Muscle of leg (tissue), 11 donors: ENCODE data around the gene ADGRG6. TPM values are rescaled to one million over a fixed set of nuclear protein-coding genes. Genes with fewer than 3 reads are reported as not detected.
"Not testable (repeated sequence)": the region's sequence is repeated elsewhere in the genome, so short reads cannot be mapped to it uniquely, and the experiment has no call there.

Experiments
- DNase-seq: peaks from one replicate; pipeline ENCODE4 v3.0.0; 2013
- H3K27ac ChIP-seq: one replicate; pipeline ENCODE4 v1.5.1; 2013; ENCODE audit warnings: mild to moderate bottlenecking, low read length, control low read depth
- H3K27me3 ChIP-seq: one replicate; pipeline ENCODE4 v1.6.1; 2013; ENCODE audit warnings: low read length; ENCODE audit not compliant: control insufficient read depth, insufficient read depth
- H3K36me3 ChIP-seq: one replicate; pipeline ENCODE4 v1.6.1; 2013; ENCODE audit warnings: low read length; ENCODE audit not compliant: control insufficient read depth, insufficient read depth
- H3K4me1 ChIP-seq: one replicate; pipeline ENCODE4 v1.6.1; 2013; ENCODE audit warnings: low read length; ENCODE audit not compliant: control insufficient read depth, insufficient read depth
- H3K4me3 ChIP-seq: one replicate; pipeline ENCODE4 v1.5.1; 2013; ENCODE audit warnings: low read length, control low read depth
- H3K9me3 ChIP-seq: replicated peaks from 2 replicates; pipeline ENCODE4 v1.6.1; 2013; ENCODE audit warnings: low read depth, low read length; ENCODE audit not compliant: control insufficient read depth
- WGBS: methylation state at CpG from one replicate; pipeline ENCODE4 v1.1.5; 2013; ENCODE audit warnings: missing lambda C conversion rate; ENCODE audit not compliant: insufficient coverage; 5-methylcytosine and 5-hydroxymethylcytosine counted together
- polyA plus RNA-seq, 8 donors: library from polyadenylated mRNA; unstranded; fragments of 120-200 nt; gene quantifications; one replicate each; pipeline versions ENCODE4 v1.2.1 to v1.2.3, GENCODE V29; 2013; ENCODE audit warnings: inconsistent platforms in 1 of 8, low replicate concordance in 1 of 8; ENCODE audit not compliant: insufficient read length in 8 of 8, insufficient read depth in 1 of 8
- total RNA-seq: library from RNA; stranded (reverse); fragments of 120-200 nt; gene quantifications from one replicate; pipeline ENCODE4 v1.2.4, GENCODE V29; 2013

ADGRG6 gene
- total and polyA plus RNA-seq, 9 donors, result 6.2 to 13.9 (median 10.1) TPM

DNA sequence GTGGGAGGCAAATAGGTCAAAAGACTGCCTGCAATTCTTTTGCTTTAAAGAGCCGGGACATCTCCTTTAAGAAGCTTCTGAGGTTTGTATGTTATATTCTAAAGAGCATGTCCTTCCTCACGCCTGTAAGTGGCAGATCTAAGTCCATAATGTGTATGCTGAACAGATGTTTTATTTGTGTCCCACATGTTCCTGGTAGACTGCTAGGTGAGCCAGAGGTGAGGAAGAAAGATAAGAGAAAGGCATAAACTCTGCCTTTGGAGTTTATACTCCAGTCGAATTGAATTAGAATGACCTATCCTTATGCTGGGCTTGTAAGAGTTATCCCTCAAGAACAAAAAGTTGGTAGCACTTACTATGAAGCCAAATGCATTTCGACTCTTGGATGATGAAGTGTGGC is 27.2 kb upstream of the ADGRG6 start:
- H3K27me3 ChIP-seq, result no peaks in the 10 kb centered on the region
- WGBS, result 75% methylated on average over 1 of the region's 4 CpGs
- no peak for DNase-seq
- H3K9me3 ChIP-seq, result no peaks in the 10 kb centered on the region
- H3K27ac ChIP-seq, result no peak overlapping the region
- no peaks in the 10 kb centered on the region for H3K36me3 ChIP-seq
- H3K4me1 ChIP-seq, result no peaks in the 10 kb centered on the region
- no peak overlapping the region for H3K4me3 ChIP-seq

- DNase-seq, result no peak
- Histone ChIP-seq H3K4me1 (no peaks in the 10 kb centered on the region), H3K4me3 (no peak overlapping the region), H3K9me3 (no peaks in the 10 kb centered on the region), H3K27me3 (no peaks in the 10 kb centered on the region), H3K27ac (no peak overlapping the region), H3K36me3 (no peaks in the 10 kb centered on the region)
- WGBS, result 10% methylated on average over 2 of the region's 5 CpGs
Measured at GRCh38 chr6:142275236-142276006, 26.4 kb upstream of the ADGRG6 start.

DNA sequence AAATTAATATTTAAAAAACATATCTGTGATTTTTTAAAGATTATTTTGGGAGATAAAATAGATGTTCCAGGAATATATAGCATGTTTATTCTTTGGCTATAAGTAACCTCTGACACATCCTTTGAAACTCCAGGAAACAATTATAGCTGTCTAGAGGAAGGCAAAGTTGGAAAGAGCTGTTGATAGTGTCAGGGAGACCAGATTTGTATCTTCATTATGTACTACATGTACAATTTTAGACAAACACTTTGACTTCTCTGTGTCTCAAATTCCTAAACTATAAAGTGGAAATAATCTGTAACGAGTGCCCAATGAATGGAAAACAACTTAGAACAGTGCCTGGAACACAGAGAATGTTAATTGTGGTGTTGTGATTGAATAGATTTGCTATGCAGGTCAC is 25.6 kb upstream of the ADGRG6 start:
- no peak overlapping the region for H3K4me3 ChIP-seq
- H3K36me3 ChIP-seq, result no peaks in the 10 kb centered on the region
- H3K27me3 ChIP-seq, result no peaks in the 10 kb centered on the region
- WGBS, result no CpG with 5 or more reads among the region's 1 CpG
- DNase-seq, result no peak
- no peaks in the 10 kb centered on the region for H3K9me3 ChIP-seq
- no peaks in the 10 kb centered on the region for H3K4me1 ChIP-seq
- H3K27ac ChIP-seq, result no peak overlapping the region

- Histone ChIP-seq H3K9me3 (no peaks in the 10 kb centered on the region), H3K4me3 (no peak overlapping the region), H3K4me1 (no peaks in the 10 kb centered on the region), H3K27me3 (no peaks in the 10 kb centered on the region), H3K36me3 (no peaks in the 10 kb centered on the region), H3K27ac (no peak overlapping the region)
- WGBS, result 60% methylated on average over 2 of the region's 5 CpGs
- DNase-seq, result no peak
Measured at GRCh38 chr6:142279350-142280180, 22.2 kb upstream of the ADGRG6 start.

DNA sequence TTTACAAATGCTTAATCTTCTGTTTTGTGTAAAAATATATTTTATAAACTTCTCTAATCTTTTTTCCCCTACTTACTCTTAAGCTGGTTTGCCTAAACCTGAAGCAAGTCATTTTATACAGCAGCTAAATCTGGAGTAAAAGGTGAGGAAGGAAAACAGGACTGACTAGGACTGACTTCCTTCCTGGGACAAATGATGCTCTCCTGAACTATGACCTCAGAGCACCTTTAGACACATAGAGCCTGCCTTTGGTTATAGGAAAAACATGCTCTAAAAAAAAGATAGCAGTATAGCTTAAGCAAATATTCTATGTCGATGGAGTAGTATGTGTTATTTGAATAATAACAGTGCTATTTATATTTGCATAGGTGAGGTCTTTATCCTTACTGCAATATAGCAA is 21.5 kb upstream of the ADGRG6 start:
- Histone ChIP-seq H3K36me3 (no peaks in the 10 kb centered on the region), H3K9me3 (no peaks in the 10 kb centered on the region), H3K4me1 (no peaks in the 10 kb centered on the region), H3K4me3 (no peak overlapping the region), H3K27ac (no peak overlapping the region), H3K27me3 (no peaks in the 10 kb centered on the region)
- DNase-seq, result no peak
- no CpG with 5 or more reads among the region's 1 CpG for WGBS

DNA sequence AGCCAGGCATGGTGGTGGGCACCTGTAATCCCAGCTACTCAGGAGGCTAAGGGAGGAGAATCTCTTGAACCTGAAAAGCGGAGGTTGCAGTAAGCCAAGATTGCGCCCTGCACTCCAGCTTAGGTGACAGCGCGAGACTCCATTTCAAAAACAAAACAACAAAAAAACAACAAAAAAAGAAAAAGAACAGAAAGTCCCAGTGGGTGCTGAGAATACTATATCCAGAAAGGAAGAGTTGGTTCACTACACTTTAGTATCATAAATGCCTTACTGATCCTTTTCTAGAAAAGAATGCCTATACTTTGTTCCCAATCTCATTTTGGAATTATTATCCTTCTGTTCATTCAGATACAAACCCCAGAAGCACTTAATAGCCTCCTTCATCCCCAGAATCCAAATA is 20.9 kb upstream of the ADGRG6 start:
- no peak for DNase-seq
- Histone ChIP-seq H3K27me3 (no peaks in the 10 kb centered on the region), H3K9me3 (no peaks in the 10 kb centered on the region), H3K27ac (no peak overlapping the region), H3K36me3 (no peaks in the 10 kb centered on the region), H3K4me3 (no peak overlapping the region), H3K4me1 (no peaks in the 10 kb centered on the region)
- WGBS, result no CpG with 5 or more reads among the region's 4 CpGs

- not testable (repeated sequence) for H3K27ac ChIP-seq, H3K4me3 ChIP-seq
- no CpG with 5 or more reads among the region's 4 CpGs for WGBS
Measured at GRCh38 chr6:142283138-142283537, 18.7 kb upstream of the ADGRG6 start.

GRCh38 chr6:142284419-142284818 is 17.4 kb upstream of the ADGRG6 start:
- WGBS, result no CpG with 5 or more reads among the region's 1 CpG
- H3K27me3 ChIP-seq, result no peaks in the 10 kb centered on the region
- no peak for DNase-seq
- H3K4me3 ChIP-seq, result no peak overlapping the region
- no peaks in the 10 kb centered on the region for H3K4me1 ChIP-seq
- H3K27ac ChIP-seq, result no peak overlapping the region
- no peaks in the 10 kb centered on the region for H3K9me3 ChIP-seq
- H3K36me3 ChIP-seq, result no peaks in the 10 kb centered on the region

More at GRCh38 chr6:142283138-142283537, 18.7 kb upstream of the ADGRG6 start:
- not testable (repeated sequence) for DNase-seq, H3K36me3 ChIP-seq, H3K4me1 ChIP-seq, H3K9me3 ChIP-seq, H3K27me3 ChIP-seq

- H3K9me3 ChIP-seq, result no peaks in the 10 kb centered on the region
- H3K4me3 ChIP-seq, result no peak overlapping the region
- DNase-seq, result no peak
- WGBS, result 100% methylated on average over 1 of the region's 9 CpGs
- no peaks in the 10 kb centered on the region for H3K36me3 ChIP-seq
- H3K27me3 ChIP-seq, result no peaks in the 10 kb centered on the region
- H3K27ac ChIP-seq, result no peak overlapping the region
- H3K4me1 ChIP-seq, result no peaks in the 10 kb centered on the region
Measured at GRCh38 chr6:142285235-142286087, 16.3 kb upstream of the ADGRG6 start.

- no peak overlapping the region for H3K4me3 ChIP-seq
- H3K36me3 ChIP-seq, result no peaks in the 10 kb centered on the region
- H3K9me3 ChIP-seq, result no peaks in the 10 kb centered on the region
- DNase-seq, result no peak
- no peaks in the 10 kb centered on the region for H3K27me3 ChIP-seq
- no peaks in the 10 kb centered on the region for H3K4me1 ChIP-seq
- no CpG with 5 or more reads among the region's 1 CpG for WGBS
- H3K27ac ChIP-seq, result no peak overlapping the region
Measured at GRCh38 chr6:142286088-142286409, 15.8 kb upstream of the ADGRG6 start.
